HUES64 (cell line): ENCODE measurements around the gene PPA1. TPM values are rescaled to one million over a fixed set of nuclear protein-coding genes. Genes with fewer than 3 reads are reported as not detected.

Source experiments
- H3K27ac ChIP-seq: 2 replicates; pipeline ENCODE4 v1.7.0; 2013; ENCODE audit warnings: low read depth, low read length, inconsistent platforms
- H3K27me3 ChIP-seq: 2 replicates; pipeline ENCODE4 v1.6.1; 2013; ENCODE audit warnings: mild to moderate bottlenecking, low read length; ENCODE audit not compliant: insufficient read depth
- H3K36me3 ChIP-seq: 2 replicates; pipeline ENCODE4 v1.6.1; 2013; ENCODE audit warnings: mild to moderate bottlenecking, low read length; ENCODE audit not compliant: insufficient read depth
- H3K4me1 ChIP-seq: 2 replicates; pipeline ENCODE4 v1.6.1; 2013; ENCODE audit warnings: mild to moderate bottlenecking, low read length, moderate library complexity; ENCODE audit not compliant: insufficient read depth
- H3K4me3 ChIP-seq: 2 replicates; pipeline ENCODE4 v1.5.1; 2013; ENCODE audit warnings: mild to moderate bottlenecking, low read length, moderate library complexity
- H3K9ac ChIP-seq: 2 replicates; pipeline ENCODE4 v1.6.1; 2013; ENCODE audit warnings: mild to moderate bottlenecking, low read depth, low read length
- H3K9me3 ChIP-seq: 2 replicates; pipeline ENCODE4 v1.6.1; 2013; ENCODE audit warnings: low read depth, low read length; ENCODE audit not compliant: insufficient read depth
- WGBS: fragments of 150-250, 120-280 bp; methylation state at CpG from one replicate; pipeline ENCODE4 v1.1.7; 2013; ENCODE audit warnings: missing lambda C conversion rate; 5-methylcytosine and 5-hydroxymethylcytosine counted together
- polyA plus RNA-seq, 2 experiments: library from polyadenylated mRNA; stranded (reverse); fragments of 50-300 nt; gene quantifications; one replicate each; pipeline ENCODE4 v1.2.3, GENCODE V29; 2013

The PPA1 gene
- polyA plus RNA-seq (2013, experiment 1 of 2), result 132 TPM
- polyA plus RNA-seq (2013, experiment 2 of 2), result 132 TPM

GRCh38 chr10:70233109-70233938 is at the start of gene PPA1:
TSS of gene PPA1 (minus strand) at chr10:70233429. CDS start at chr10:70233327, 102 bp downstream.
- H3K4me1 ChIP-seq, result peaks cover 7% of the 10 kb centered on the region
- peak within 1 kb of the TSS; percentile 80 for H3K4me3 ChIP-seq
- under 1% methylated on average over 73 of the region's 74 CpGs for WGBS
- peak within 1 kb of the TSS; percentile 65; the same call in 1 of the 2 replicates for H3K27ac ChIP-seq
- H3K9ac ChIP-seq, result peak within 1 kb of the TSS; percentile 76
- H3K36me3 ChIP-seq, result peaks cover 22% of the 10 kb centered on the region
- H3K9me3 ChIP-seq, result no peaks in the 10 kb centered on the region
- no peaks in the 10 kb centered on the region; the same call in 1 of the 2 replicates for H3K27me3 ChIP-seq

- 90% methylated on average over 1 of the region's 1 CpG for WGBS
- H3K36me3 ChIP-seq, result no peaks in the 10 kb centered on the region
- peaks cover 4% of the 10 kb centered on the region; the same call in 1 of the 2 replicates for H3K9me3 ChIP-seq
- H3K4me1 ChIP-seq, result no peaks in the 10 kb centered on the region
- H3K27me3 ChIP-seq, result peaks cover 50% of the 10 kb centered on the region
- H3K9ac ChIP-seq, result no peak overlapping the region
- no peak overlapping the region for H3K4me3 ChIP-seq
- H3K27ac ChIP-seq, result no peak overlapping the region
Observed at GRCh38 chr10:70281609-70282008, 48.4 kb upstream of the PPA1 start.

- H3K27me3 ChIP-seq, result peaks cover 44% of the 10 kb centered on the region
- H3K36me3 ChIP-seq, result no peaks in the 10 kb centered on the region
- no peak overlapping the region for H3K4me3 ChIP-seq
- H3K4me1 ChIP-seq, result no peaks in the 10 kb centered on the region
- peaks cover 4% of the 10 kb centered on the region; the same call in 1 of the 2 replicates for H3K9me3 ChIP-seq
- H3K27ac ChIP-seq, result no peak overlapping the region
- 92% methylated on average over 6 of the region's 6 CpGs for WGBS
- no peak overlapping the region for H3K9ac ChIP-seq
Observed at GRCh38 chr10:70280099-70280498, 46.9 kb upstream of the PPA1 start.

GRCh38 chr10:70277396-70278030 is 44.3 kb upstream of the PPA1 start:
- Histone ChIP-seq H3K36me3 (no peaks in the 10 kb centered on the region), H3K4me3 (no peak overlapping the region), H3K27ac (no peak overlapping the region), H3K27me3 (peaks cover 18% of the 10 kb centered on the region), H3K4me1 (0 out of 2 replicates have a peak, but pooled peaks cover 5% of the 10 kb centered on the region), H3K9ac (no peak overlapping the region), H3K9me3 (no peaks in the 10 kb centered on the region)
- WGBS, result 75% methylated on average over 3 of the region's 3 CpGs

- WGBS, result 84% methylated on average over 2 of the region's 2 CpGs
- Histone ChIP-seq H3K27ac (no peak overlapping the region), H3K9me3 (no peaks in the 10 kb centered on the region)
Observed at GRCh38 chr10:70274643-70275042, 41.4 kb upstream of the PPA1 start.

GRCh38 chr10:70272925-70273316 is 39.7 kb upstream of the PPA1 start:
- H3K27ac ChIP-seq, result no peak overlapping the region
- H3K36me3 ChIP-seq, result no peaks in the 10 kb centered on the region
- 81% methylated on average over 4 of the region's 4 CpGs for WGBS
- no peaks in the 10 kb centered on the region for H3K9me3 ChIP-seq
- no peaks in the 10 kb centered on the region for H3K27me3 ChIP-seq
- H3K9ac ChIP-seq, result no peak overlapping the region
- 0 out of 2 replicates have a peak, but pooled peaks cover 5% of the 10 kb centered on the region for H3K4me1 ChIP-seq
- no peak overlapping the region for H3K4me3 ChIP-seq

More at GRCh38 chr10:70274643-70275042, 41.4 kb upstream of the PPA1 start:
- H3K4me1 ChIP-seq, result 0 out of 2 replicates have a peak, but pooled peaks cover 5% of the 10 kb centered on the region
- H3K4me3 ChIP-seq, result no peak overlapping the region
- no peak overlapping the region for H3K9ac ChIP-seq
- H3K36me3 ChIP-seq, result no peaks in the 10 kb centered on the region
- no peaks in the 10 kb centered on the region for H3K27me3 ChIP-seq

- Histone ChIP-seq H3K4me3 (no peak overlapping the region), H3K27ac (no peak overlapping the region), H3K36me3 (no peaks in the 10 kb centered on the region), H3K4me1 (0 out of 2 replicates have a peak, but pooled peaks cover 5% of the 10 kb centered on the region), H3K9ac (no peak overlapping the region), H3K27me3 (no peaks in the 10 kb centered on the region), H3K9me3 (no peaks in the 10 kb centered on the region)
- WGBS, result 88% methylated on average over 17 of the region's 17 CpGs
Observed at GRCh38 chr10:70271996-70272924, 39.0 kb upstream of the PPA1 start.

- no peak overlapping the region for H3K27ac ChIP-seq
- H3K4me3 ChIP-seq, result no peak overlapping the region
- no peak overlapping the region for H3K9ac ChIP-seq
- H3K9me3 ChIP-seq, result no peaks in the 10 kb centered on the region
- H3K27me3 ChIP-seq, result no peaks in the 10 kb centered on the region
- no peaks in the 10 kb centered on the region for H3K36me3 ChIP-seq
- H3K4me1 ChIP-seq, result 0 out of 2 replicates have a peak, but pooled peaks cover 5% of the 10 kb centered on the region
- 87% methylated on average over 2 of the region's 2 CpGs for WGBS
Observed at GRCh38 chr10:70270952-70271351, 37.7 kb upstream of the PPA1 start.

GRCh38 chr10:70269741-70270140 is 36.5 kb upstream of the PPA1 start:
- H3K4me1 ChIP-seq, result 0 out of 2 replicates have a peak, but pooled peaks cover 5% of the 10 kb centered on the region

GRCh38 chr10:70268376-70268775 is 35.1 kb upstream of the PPA1 start:
- Histone ChIP-seq H3K27ac (no peak overlapping the region), H3K36me3 (no peaks in the 10 kb centered on the region), H3K9ac (no peak overlapping the region), H3K4me1 (0 out of 2 replicates have a peak, but pooled peaks cover 5% of the 10 kb centered on the region), H3K4me3 (no peak overlapping the region), H3K27me3 (no peaks in the 10 kb centered on the region), H3K9me3 (no peaks in the 10 kb centered on the region)
- 89% methylated on average over 3 of the region's 4 CpGs for WGBS

More at GRCh38 chr10:70269741-70270140, 36.5 kb upstream of the PPA1 start:
- no peaks in the 10 kb centered on the region for H3K9me3 ChIP-seq
- 93% methylated on average over 3 of the region's 3 CpGs for WGBS
- no peak overlapping the region for H3K9ac ChIP-seq
- H3K36me3 ChIP-seq, result no peaks in the 10 kb centered on the region
- H3K27ac ChIP-seq, result no peak overlapping the region
- no peaks in the 10 kb centered on the region for H3K27me3 ChIP-seq
- no peak overlapping the region for H3K4me3 ChIP-seq
